Measurements from ENCODE around the gene MACROH2A1.
"Not testable (repeated sequence)": the region's sequence is repeated elsewhere in the genome, so short reads cannot be mapped to it uniquely, and the experiment has no call there.

Gene MACROH2A1

DNA sequence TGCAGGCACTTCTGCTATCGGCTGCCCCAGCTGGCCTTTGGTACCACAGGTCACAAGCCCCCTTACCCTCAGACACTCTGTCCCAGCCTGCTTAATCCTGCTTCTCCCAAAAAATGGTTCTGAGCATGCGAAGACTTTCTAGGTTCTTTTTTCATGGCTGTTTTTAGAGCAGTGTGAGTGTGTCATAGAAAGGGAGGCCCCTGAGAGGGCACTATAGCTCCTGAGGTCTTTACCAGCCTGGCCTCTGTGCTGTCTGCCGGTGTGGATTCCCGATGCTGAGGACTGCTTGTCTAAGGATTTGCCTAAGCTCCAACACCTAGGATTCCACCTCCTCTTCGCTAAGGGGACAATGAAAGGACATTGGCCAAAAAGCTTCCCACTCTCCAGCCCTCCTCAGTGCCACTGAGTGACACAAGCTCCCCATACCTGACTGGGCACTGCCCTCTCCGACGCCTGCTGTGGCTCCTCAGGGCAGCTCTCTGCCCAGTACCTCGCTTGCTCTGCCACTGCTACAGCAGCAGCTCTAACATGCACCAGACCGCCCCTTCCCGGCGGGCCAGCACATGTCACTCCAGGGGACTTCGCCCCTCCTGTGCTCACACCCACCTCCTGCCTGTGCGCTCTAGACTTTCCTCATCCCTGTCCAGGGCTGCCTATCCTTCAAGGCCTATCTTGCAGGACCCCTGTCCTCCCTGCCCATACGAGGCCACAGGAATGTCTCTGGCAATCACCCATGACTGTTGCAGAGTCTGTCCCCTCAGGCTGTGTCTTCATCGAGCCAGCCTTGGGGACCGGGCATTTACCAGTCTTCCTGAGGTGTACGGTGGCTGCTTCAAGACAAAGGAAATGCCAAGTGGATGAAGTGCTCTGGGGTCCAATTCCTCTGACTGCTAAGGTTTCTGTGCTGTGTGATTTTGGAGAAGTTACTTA is 21.0 kb downstream of the MACROH2A1 start:
- DNase-seq (ENCODE audit: low read depth), result no peak

DNA sequence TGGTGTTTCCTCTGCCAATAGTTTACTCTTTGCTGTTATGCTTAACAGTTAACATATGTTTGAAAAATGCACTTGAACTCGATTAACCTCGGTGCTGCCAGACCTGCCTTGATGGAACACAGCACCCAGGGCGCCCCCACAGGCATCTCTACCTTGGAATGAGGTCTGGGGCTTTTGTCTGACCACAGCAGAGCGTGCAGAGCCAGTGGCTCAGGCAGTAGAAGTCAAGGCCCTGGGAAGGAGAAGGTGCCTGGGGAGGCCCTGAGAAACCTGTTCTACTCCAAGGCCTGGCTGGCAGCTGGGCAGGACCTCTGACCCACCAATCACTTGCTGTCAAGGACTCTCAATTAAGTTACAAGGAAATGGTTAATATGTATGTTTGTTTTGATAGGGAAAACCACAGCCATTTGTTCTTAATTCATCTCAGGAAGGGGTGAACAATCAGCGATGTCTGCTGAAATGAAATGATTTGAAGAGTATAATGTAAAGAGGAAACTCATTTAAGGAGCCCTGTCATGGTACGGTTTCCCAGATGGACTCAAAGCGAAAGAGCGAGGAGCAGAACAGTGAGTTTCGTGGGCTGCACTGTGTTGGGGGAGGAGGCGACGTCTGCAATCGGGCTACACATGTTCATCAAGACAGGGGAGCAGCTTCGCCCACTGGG is 21.9 kb downstream of the MACROH2A1 start:
- no peak for DNase-seq (ENCODE audit: low read depth)

DNA sequence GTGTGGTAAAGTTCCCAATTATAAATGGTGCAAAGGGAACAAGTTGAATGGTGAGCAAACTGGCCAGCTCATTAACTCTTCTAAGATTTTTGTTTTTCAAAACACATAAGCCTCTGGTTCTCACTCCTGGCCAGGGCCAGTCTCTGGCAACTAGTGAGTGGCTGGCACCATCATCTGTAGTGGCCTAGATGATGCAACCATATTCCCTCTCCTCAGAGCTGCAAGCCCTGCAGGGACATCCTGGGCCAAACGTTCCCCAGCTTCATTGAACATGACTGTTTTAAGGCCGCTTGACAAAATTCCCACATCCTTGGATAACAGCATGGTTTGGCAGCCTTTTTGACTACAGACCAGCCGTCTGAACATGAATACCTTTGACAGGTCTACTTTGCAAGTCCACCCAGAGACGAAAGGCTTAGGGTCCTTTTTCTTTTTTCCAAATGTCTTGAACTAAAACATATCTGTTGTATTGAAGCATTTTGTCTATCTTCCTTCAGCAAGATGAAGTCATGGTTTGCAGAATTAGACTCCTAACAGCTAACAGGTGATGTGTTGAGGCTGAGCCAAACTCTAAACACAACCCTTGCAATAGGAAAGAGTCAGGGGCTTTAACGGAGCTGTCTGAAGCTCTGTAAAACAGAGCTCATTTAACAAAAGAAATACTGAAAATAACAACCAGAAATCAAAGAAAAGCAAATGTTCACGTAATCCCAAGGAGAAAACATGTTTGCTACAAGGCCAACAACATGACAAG is 23.8 kb downstream of the MACROH2A1 start:
- DNase-seq (ENCODE audit: low read depth), result no peak

DNA sequence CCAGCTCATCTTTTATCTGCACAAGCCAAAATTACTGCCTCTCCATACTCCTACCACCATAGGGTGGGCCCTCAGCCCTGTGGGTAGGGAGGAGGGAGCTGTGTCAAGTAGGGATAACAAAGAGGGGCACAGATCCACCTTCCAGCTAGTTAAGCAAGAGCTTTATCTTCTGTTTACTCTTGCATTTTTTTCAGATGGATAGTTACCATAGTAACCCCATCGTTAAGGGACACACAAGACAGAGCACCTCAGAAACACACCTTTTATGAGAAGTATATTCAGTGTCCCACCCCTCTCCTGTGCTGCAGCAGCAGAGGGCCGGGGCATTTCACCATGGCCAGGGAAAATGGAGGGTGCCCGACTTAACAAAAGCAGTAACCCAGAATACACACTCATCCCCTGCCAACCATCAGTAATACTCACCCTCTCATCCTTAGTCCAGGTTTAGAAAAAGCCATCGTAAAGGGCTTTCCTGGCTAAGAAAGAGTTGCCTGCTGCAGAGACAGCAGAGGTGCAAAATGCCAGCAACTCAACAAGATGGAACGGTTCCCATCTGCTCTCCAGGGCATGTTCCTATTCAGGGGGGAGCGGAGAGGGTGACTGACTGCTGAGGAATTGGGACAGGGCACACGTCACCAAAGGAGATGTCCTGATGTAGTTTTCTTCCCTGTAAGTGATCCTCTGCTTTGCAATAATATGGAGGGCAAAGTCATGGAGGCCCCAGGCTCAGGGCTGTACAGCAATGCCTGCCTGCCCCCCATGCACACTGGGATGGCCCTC is 25.1 kb downstream of the MACROH2A1 start:
- DNase-seq (ENCODE audit: low read depth), result no peak

DNA sequence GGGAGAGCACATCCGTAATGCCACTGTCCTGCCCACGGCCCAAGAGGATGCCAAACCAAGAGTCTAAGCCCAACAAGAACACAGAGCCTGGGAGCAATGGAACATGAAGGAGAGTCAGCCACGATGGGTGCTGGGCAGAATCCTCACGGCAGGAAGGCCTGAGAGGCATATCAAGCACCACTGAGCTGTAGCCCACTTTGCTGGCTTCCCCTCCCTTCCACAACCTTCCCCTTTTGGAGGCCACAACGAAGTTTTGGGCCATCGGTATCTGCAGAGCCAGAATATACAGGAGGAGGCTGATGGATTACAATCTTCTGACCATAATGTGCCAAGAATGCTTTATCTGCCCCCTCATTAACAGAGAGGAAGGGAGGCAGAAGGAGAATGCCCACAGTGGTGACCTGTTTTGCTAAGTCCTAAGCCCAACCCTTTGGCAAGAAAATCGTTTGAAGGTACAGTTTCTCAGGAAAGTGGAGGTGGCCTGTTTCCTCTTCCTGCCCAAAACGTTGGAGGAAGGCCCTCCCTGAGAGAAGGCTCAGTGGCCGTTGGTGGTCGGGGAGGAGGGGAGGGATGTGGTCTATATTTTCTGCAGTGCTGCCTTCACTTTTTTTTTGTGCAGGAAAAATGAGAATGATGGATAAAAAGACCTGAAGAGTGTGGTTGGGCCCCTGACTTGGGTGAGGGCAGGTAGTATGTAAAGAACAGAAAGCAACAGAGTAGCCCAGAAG is 26.2 kb downstream of the MACROH2A1 start:
- DNase-seq (ENCODE audit: low read depth), result no peak

DNA sequence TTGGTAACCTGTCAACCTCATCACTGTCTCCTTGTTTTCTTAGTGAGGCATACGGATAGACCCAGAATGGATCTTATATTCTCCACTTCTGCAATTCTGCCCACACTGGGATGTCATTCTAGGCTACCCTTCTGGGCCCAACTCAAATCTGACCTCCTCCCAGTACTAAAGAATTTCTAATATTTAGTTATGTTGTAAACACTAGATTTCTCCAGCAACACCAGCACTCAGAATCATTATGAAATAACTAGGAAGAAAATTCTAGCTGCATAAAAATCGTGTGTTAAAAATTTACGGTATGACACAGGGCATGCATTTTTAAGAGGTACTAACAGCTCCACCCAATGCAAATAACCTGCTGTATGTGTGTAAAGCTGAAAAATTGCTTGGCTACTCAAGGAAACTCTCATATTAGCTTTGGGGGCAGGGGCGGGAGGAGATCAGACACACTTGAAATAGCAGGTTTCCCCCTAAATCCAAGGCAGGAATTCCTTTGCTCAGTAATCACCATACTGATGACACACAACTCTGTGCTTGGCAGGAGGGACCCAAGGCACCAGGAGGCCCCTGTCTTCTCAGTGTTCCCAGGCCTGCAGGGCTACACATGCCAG is 27.3 kb downstream of the MACROH2A1 start:
- DNase-seq (ENCODE audit: low read depth), result no peak

DNA sequence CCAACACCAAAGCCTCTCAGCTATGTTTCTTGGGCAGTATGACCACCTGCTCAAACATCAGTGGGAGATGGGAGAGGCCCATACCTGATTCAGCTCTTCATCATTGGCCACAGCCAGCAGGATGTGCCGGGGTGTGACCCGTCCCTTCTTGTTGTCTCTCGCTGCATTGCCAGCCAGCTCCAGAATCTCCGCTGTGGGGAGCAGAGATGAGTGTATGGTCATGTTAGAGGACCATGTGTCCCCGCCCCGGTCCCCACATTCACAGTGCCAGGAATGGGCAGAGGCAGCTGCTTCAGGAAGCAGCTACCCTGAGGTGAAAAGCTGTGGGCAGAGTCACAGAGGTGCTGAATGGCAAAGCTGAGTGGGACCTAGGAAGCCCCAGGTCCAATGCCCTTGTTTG is 29.1 kb downstream of the MACROH2A1 start:
- no peak for DNase-seq (ENCODE audit: low read depth)

DNA sequence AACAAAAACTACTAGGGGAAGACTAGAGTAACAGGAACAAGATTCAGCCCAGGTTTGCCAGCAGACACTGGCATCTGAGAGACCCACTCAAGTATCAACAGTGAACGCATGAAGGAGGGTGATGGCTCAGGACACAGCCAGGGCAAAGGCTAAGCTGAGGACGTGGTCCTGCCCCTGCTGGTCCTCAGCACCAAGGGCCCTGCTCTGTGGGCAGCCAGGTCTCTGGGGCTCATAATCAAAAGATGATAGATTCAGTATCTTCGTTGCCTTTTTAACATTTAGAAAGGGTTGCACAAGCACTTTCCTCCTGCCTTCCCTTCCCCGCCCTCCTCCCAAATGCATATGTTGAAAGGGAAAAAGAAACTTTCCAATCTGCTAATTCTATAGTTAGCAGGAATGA is 31.5 kb downstream of the MACROH2A1 start:
- no peak for DNase-seq (ENCODE audit: low read depth)

DNA sequence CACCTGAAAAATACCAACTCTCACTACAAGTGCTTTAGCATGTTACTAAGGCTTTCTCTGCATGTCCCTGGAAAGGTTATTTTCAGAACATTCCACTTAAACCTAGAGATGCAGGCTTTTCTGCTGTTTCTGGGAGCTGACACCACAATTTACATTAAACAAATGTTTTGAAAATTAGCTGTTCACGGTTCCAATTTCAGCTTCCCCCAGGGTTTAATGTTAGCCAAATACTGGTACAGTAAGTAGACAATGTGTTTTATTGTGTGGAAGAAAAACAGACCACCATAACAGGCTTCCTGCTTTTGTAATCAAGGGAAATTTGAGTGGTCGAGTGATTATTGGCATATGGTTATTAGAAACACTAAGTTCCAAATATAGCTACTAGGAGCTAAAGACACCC is 32.0 kb downstream of the MACROH2A1 start:
- no peak for DNase-seq (ENCODE audit: low read depth)

DNA sequence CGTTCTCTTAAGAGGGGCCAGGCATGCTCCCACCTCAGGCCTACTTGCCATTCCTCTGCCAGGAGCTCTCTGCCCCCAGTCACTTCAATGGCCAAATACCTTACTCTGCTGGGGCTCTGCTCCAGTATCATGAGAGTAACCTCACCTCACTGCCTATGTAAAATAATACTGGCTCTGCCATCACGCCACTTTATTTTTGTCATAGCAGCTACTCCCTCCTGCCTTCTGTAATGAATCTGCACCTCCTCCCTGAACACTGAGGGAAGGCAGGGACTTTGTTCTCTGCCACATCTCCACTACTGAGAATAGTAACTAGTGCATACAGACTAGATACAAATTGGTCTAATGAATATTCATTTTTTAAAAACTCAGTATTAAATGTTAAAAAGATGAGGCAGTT is 33.8 kb downstream of the MACROH2A1 start:
- DNase-seq (ENCODE audit: low read depth), result no peak

DNA sequence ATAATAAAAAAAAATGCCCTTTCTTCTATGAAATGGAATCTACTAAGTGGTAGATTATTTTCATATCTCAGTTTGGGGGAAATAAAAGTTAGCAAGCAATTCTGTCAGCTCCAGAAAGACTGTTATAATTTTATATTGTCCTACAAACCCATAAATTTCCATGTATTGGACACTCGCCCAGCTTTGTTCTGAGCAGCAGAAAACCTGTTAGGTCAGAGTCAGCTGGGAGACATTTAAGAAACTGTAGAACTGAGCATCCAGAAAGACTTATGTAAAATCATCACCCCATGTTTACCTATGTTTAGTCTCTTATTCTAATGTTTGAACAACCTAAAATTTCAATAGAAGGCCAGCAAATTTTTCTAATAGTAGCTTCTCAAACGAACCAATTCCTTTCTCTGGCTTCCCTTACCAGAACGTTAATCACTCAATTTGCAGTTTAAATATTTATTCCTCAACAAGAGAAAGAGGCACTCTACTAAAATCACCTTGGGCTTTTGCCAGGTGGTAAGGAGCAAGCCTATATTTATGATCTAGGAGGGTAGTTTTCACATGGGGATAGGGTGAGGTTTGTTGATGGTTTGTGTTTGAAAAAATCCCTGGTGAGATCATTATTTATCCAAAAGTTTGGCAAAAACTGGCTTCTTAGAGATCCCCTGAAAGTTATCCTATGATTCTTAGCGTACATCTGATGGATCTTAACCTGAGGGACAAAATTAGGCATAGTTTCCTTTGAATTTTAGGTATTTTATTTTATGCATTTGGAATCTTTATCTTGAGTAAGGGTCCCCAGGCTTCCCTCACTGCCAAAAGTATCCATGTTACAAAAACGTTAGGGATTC is 34.4 kb downstream of the MACROH2A1 start:
- DNase-seq (ENCODE audit: low read depth), result no peak

DNA sequence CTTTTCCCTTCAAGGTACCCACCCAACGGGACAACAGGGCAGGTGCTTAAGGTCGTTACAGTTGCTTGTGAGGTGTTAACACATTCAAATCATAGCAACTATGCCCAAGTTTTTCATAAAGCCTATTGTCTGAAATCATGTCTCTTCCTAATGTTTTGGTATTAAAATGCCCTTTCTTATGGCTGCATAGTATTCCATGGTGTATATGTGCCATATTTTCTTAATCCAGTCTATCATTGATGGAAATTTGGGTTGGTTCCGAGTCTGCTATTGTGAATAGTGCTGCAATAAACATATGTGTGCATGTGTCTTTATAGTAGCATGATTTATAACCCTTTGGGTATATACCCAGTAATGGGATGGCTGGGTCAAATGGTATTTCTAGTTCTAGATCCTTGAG is 35.7 kb downstream of the MACROH2A1 start:
- not testable (repeated sequence) for DNase-seq (ENCODE audit: low read depth)

DNA sequence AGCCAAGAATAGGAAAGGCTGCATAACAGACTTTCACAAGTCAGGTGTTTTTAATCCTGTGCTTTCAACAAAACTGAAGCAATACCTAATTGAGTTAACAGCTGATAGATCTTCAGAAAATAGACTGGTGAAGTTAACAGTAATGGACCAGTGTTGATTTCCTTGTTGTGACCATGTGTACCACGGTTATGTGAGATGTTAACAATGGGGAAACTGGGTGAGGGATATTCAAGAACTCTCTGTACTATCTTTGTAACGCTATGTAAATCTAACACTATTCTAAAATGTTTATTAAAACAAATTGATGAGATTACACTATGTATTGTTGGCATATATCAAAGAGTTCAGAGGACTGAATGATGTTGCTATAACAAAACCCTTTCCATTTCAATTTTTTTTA is 36.9 kb downstream of the MACROH2A1 start:
- no peak for DNase-seq (ENCODE audit: low read depth)

DNA sequence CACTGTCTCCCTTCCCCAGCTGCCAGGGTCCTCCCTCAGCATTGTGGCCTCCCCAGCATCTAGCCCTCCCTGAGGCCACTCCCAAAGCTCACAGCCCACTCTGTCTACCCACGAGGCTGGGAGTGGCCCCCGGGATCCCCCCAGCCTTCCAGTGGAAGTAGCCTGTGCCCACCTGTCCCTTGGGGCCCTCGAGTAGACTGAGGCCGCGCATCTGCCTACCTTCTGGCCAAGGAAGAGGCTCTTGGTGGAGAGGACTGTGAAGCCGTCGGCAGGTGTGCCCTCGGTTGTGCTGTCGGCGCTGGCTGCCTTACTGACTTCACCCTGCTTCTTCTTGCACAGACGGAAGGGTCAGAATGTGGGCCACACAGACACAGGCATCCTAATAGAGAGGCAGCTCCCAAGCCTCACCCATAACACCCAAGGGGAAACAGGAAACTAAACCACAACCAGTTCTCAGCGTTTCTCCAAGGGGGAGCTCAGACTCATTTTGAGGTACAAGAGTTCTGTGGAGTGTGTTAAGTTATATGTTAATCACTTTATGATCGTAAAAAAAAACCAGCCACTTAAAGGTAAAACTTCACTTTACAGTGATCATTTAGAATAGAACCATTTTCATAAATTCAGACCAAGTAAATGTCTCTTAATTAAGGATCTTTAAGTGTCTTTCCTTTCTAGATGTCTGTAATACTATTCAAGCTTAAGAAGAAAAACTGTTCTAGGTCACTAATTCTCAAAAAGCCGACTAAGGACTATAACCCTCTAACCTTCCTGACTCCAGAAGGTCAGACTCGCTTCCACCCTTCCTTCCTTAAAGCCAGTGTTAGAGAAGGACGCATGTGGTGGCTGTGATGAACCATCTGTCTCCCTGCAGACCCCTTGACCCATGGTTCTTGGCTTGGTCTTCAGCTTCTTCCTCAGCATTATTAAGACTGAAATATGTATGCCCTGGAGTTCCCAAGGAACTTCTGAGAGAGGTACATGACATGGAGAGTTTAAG is 38.5 kb downstream of the MACROH2A1 start:
- no peak for DNase-seq (ENCODE audit: low read depth)

DNA sequence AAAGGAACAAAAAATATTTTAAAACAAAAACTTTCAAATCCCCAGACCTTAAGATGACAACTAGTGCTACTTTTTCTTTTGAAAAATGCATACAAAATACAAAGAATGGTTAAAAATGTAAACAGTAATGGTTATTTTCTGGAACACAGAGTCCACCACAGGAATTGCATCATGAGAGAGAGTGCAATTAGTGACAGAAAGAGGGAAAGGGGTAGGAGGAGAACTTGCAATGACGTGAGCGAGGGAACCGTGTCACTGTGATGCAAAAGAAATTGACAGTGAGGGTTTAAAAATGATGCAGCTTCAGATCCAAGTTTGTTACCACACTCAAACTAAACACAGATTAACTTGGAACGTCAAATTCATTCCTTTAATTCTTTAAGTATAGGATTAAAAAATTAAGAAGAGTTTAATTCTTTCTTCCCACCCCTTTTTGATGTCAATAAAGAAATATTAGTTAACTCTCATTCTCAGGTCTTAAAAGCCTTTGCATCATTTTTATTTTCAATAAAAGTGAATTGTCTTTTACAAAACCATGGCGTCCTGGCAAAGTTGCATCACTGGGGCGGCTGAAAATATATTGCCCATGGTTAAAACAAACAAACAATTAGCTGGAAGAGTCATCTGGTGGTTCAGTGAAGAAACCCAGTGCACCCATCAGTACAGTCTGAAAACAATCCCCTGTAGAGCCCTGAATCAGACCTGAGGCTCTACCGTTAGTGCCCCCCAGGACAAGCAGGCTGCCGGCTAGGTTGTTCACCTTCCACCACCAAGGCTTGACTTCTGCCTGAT is 39.5 kb downstream of the MACROH2A1 start:
- DNase-seq (ENCODE audit: low read depth), result no peak

DNA sequence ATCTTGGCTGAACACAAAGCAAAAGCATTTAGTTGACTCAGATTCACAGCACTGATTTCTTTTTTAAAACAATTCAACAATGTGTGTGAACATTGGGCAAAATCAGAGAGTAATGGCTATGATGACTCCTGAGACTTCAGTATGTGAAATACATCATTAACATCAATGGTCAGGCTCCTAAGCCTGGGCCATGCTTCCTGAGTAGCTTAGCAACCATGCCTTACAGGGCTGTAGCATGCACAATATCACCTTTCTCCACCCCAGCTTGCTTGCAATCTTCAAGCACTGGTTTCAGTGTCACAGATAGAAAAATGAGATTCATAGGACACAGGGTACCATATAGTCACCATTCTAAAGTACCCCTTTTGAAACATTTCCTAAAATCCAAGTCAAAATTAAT is 41.3 kb downstream of the MACROH2A1 start:
- DNase-seq (ENCODE audit: low read depth), result no peak

DNA sequence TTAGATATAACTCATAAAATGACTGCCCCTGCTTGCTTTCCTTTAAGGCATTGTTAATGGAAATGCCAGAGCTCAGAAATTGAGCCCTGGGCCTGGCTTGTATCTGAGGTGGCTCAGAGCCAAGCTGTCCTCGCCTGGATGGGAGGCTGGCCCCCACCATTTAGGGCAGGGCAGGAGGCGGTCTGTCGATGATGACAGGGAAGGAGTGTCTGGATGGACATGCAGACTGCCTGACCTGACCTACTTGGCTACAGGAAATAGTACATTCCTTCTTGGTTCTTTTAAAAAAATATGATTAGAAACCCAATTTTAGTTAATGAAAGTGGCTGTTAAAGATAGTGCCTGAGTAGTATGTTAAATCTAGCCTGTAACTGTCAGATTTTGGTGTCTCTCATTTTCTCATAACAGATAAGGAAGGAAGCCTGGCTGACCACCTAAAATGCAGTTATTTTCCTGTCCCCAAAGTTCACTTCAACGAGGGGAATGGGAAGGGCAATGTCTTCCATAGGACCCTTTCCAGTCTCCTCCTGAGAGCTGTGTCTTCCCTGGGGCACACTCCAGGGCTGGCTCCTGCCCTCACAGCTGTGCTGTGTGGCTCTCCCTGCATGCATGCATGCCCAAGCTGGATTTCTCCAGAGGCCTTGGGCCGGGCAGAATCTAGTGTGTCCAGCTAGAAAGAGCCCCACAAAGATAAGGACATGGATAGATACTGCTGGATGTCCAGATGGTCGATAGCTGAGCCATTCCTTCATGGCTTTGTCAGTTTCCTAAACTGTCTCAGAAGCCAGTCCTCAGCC is 42.3 kb downstream of the MACROH2A1 start:
- no peak for DNase-seq (ENCODE audit: low read depth)

All from activated gamma-delta T cell treated with anti-CD3 and anti-CD28 coated beads, Interleukin-2, amount 50 U/mL, for 16 hours (primary cell).